Sigmoid colon (tissue), 7 donors: Measurements from ENCODE around the gene DNAJC15. TPM values are rescaled to one million over a fixed set of nuclear protein-coding genes. Genes with fewer than 3 reads are reported as not detected.

Source experiments
- DNase-seq: peaks from one replicate; pipeline ENCODE4 v3.0.0-alpha.2; 2019
- H3K27ac ChIP-seq, 4 donors: fragments of 200-600 bp; sonication (generic); one replicate each; pipeline ENCODE4 v1.5.1; 2016 to 2019; ENCODE audit warnings: mild to moderate bottlenecking in 1 of 4
- H3K27me3 ChIP-seq, 3 donors: fragments of 200-600 bp; sonication (generic); one replicate each; pipeline ENCODE4 v1.5.1; 2019; ENCODE audit warnings: mild to moderate bottlenecking in 1 of 3
- H3K36me3 ChIP-seq, 4 donors: fragments of 200-600 bp; sonication (generic); one replicate each; pipeline ENCODE4 v1.5.1; 2016 to 2019
- H3K4me1 ChIP-seq, 4 donors: fragments of 200-600 bp; sonication (generic); one replicate each; pipeline ENCODE4 v1.5.1; 2017 to 2019
- H3K4me3 ChIP-seq, 4 donors: fragments of 200-600 bp; sonication (generic); one replicate each; pipeline ENCODE4 v1.5.1; 2017 to 2019; ENCODE audit warnings: mild to moderate bottlenecking in 2 of 4, moderate library complexity in 1 of 4
- H3K9me3 ChIP-seq, 4 donors: fragments of 200-600 bp in 3 of 4; sonication (generic) in 3 of 4; one replicate each; pipeline versions ENCODE4 v1.5.1 to v1.6.1; 2013 to 2019
- EP300 ChIP-seq, 4 donors: sonication (generic); formaldehyde crosslinking; IDR thresholded peaks; one replicate each; pipeline ENCODE4 v1.6.1; 2017; ENCODE audit warnings: antibody characterized with exemption in 4 of 4
- POLR2A ChIP-seq, 2 donors: fragments of 450-650 bp; IDR thresholded peaks; one replicate each; pipeline ENCODE4 v1.6.1; 2016; ENCODE audit warnings: antibody characterized with exemption in 2 of 2, mild to moderate bottlenecking in 2 of 2, moderate library complexity in 2 of 2
- POLR2AphosphoS5 ChIP-seq, 4 donors: sonication (generic); formaldehyde crosslinking; IDR thresholded peaks; one replicate each; pipeline ENCODE4 v1.6.1; 2017; ENCODE audit warnings: antibody characterized with exemption in 4 of 4
- WGBS, 2 donors: extraction: QIAGEN DNeasy Blood & Tissue Kit; methylation state at CpG; one replicate each; pipeline ENCODE4 v1.1.7; 2013; 5-methylcytosine and 5-hydroxymethylcytosine counted together
- intact Hi-C: fragments of 100-400 bp; cut with DNase I; formaldehyde crosslinking; loops from one replicate; pipeline ENCODE4 v1.15.1; 2023
- polyA plus RNA-seq, 3 donors: library from polyadenylated mRNA; stranded (reverse); fragments of 200-250 nt; gene quantifications; one replicate each; pipeline ENCODE4 v1.2.3, GENCODE V29; 2013
- total RNA-seq, 4 donors: library from RNA; depleted of rRNA; stranded (reverse); fragments of >200 nt; gene quantifications; one replicate each; pipeline ENCODE4 v1.1.0, GENCODE V29; 2016
- TF ChIP-seq, protein P1 (sequence below), 4 experiments: fragments of 450-650 bp in 3 of 4; fragments of 200-600 bp in 1 of 4; IDR thresholded peaks; one replicate each; pipeline ENCODE4 v1.5.1; 2016 to 2019; ENCODE audit warnings: antibody characterized with exemption in 4 of 4, mild to moderate bottlenecking in 3 of 4, moderate library complexity in 2 of 4
- donor health status: healthy with polysubstance abuse.
- donor health status: Bipolar disorder and iron deficiency.
- donor health status: healthy.

DNAJC15 gene
- total and polyA plus RNA-seq, 7 donors: 13.6 to 38.8 (median 15.3) TPM

DNA sequence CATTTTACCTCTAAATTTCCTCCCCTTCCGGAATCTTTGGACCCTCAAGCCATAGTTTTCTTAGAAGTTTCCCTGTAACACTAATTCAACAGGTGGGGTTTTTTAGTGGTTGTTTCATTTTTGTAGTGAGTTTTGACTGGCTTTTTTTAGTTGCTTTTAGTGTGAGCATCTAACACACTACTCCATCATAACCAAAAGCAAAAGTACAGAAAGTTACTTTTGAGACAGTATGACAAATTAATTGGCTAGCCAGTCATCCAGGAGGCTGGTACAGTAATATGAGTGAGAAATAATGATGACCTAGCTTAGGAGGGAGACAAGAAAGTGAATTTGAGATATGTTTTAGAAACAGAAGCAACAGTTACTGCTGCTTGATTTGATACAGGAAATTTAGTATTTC, 71.5 kb downstream of the DNAJC15 start:
- Histone ChIP-seq H3K9me3 (no peaks in the 10 kb centered on the region), H3K4me3 (no peak overlapping the region), H3K4me1 (peaks cover 0 to 25% (median 20%) of the 10 kb centered on the region in 4 donors), H3K36me3 (no peaks in the 10 kb centered on the region), H3K27me3 (no peaks in the 10 kb centered on the region), H3K27ac (peak overlapping the region in 2 of 4 donors; percentile 3 to 12)
- no peak for DNase-seq
- 84% methylated on average over 1 of the region's 1 CpG for WGBS, 2 donors
- intact Hi-C loops: no loop called here
- TF ChIP-seq POLR2A (IDR thresholded peaks at IDR 0.05) (no peak), EP300 (IDR thresholded peaks at IDR 0.05) (no peak)

- DNase-seq: no peak
- 79 to 88% methylated on average over 2 of the region's 2 CpGs for WGBS, 2 donors
- H3K4me3 ChIP-seq: no peak overlapping the region
- no peak for TF ChIP-seq EP300 (IDR thresholded peaks at IDR 0.05)
- TF ChIP-seq POLR2AphosphoS5 (IDR thresholded peaks at IDR 0.05): no peak
- TF ChIP-seq, protein P1, sequence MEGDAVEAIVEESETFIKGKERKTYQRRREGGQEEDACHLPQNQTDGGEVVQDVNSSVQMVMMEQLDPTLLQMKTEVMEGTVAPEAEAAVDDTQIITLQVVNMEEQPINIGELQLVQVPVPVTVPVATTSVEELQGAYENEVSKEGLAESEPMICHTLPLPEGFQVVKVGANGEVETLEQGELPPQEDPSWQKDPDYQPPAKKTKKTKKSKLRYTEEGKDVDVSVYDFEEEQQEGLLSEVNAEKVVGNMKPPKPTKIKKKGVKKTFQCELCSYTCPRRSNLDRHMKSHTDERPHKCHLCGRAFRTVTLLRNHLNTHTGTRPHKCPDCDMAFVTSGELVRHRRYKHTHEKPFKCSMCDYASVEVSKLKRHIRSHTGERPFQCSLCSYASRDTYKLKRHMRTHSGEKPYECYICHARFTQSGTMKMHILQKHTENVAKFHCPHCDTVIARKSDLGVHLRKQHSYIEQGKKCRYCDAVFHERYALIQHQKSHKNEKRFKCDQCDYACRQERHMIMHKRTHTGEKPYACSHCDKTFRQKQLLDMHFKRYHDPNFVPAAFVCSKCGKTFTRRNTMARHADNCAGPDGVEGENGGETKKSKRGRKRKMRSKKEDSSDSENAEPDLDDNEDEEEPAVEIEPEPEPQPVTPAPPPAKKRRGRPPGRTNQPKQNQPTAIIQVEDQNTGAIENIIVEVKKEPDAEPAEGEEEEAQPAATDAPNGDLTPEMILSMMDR (IDR thresholded peaks at IDR 0.05): no peak
- TF ChIP-seq POLR2A (IDR thresholded peaks at IDR 0.05): no peak
- peaks cover 0 to 5% (median 0%) of the 10 kb centered on the region in 4 donors for H3K9me3 ChIP-seq
- intact Hi-C loops: no loop called here
- H3K27me3 ChIP-seq: no peaks in the 10 kb centered on the region
- H3K36me3 ChIP-seq: no peaks in the 10 kb centered on the region
- peak overlapping the region in 2 of 4 donors; percentile 12 to 25 for H3K27ac ChIP-seq
- peaks cover 0 to 25% (median 20%) of the 10 kb centered on the region in 4 donors for H3K4me1 ChIP-seq
Observed at GRCh38 chr13:43095771-43096719, 72.7 kb downstream of the DNAJC15 start.

- H3K9me3 ChIP-seq: peaks cover 0 to 6% (median 0%) of the 10 kb centered on the region in 4 donors
- 95 to 98% methylated on average over 2 of the region's 2 CpGs for WGBS, 2 donors
- TF ChIP-seq EP300 (IDR thresholded peaks at IDR 0.05) (no peak), POLR2A (IDR thresholded peaks at IDR 0.05) (no peak), POLR2AphosphoS5 (IDR thresholded peaks at IDR 0.05) (no peak)
- TF ChIP-seq, protein P1 (IDR thresholded peaks at IDR 0.05): no peak
- intact Hi-C loops: no loop called here
- no peaks in the 10 kb centered on the region for H3K27me3 ChIP-seq
- H3K4me3 ChIP-seq: no peak overlapping the region
- peaks cover 0 to 35% (median 17%) of the 10 kb centered on the region in 4 donors for H3K4me1 ChIP-seq
- H3K36me3 ChIP-seq: no peaks in the 10 kb centered on the region
- no peak overlapping the region for H3K27ac ChIP-seq
- no peak for DNase-seq
Observed at GRCh38 chr13:43100667-43101066, 77.3 kb downstream of the DNAJC15 start.

DNA sequence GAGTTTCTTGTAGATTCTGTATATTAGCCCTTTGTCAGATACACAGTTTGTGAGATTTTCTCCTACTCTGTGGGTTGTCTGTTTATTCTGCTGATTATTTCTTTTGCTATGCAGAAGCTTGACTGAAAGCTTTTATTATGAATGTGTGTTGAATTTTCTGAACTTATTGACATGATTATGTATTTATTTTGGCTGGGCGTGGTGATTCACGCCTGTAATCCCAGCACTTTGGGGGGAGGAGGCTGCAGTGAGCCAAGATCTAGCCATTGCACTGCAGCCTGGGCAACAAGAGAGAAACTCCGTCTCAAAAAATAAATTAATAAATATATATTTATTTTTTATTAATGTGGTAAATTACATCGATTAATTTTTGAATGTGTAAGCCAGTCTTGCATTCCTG, 78.9 kb downstream of the DNAJC15 start:
- WGBS, 2 donors: 41 to 76% methylated on average over 4 of the region's 4 CpGs
- peaks cover 0 to 24% (median 8%) of the 10 kb centered on the region in 4 donors for H3K4me1 ChIP-seq
- H3K27ac ChIP-seq: no peak overlapping the region
- H3K27me3 ChIP-seq: no peaks in the 10 kb centered on the region
- TF ChIP-seq EP300 (IDR thresholded peaks at IDR 0.05): no peak
- TF ChIP-seq, protein P1 (IDR thresholded peaks at IDR 0.05): no peak
- no peak for TF ChIP-seq POLR2AphosphoS5 (IDR thresholded peaks at IDR 0.05)
- no peak for TF ChIP-seq POLR2A (IDR thresholded peaks at IDR 0.05)
- H3K36me3 ChIP-seq: no peaks in the 10 kb centered on the region
- H3K4me3 ChIP-seq: no peak overlapping the region
- no peak for DNase-seq
- intact Hi-C loops: no loop called here
- H3K9me3 ChIP-seq: peaks cover 0 to 6% (median 0%) of the 10 kb centered on the region in 4 donors

- intact Hi-C loops: no loop called here
- Histone ChIP-seq H3K4me3 (no peak overlapping the region), H3K36me3 (no peaks in the 10 kb centered on the region), H3K27ac (no peak overlapping the region), H3K4me1 (peaks cover 0 to 51% (median 20%) of the 10 kb centered on the region in 4 donors), H3K27me3 (no peaks in the 10 kb centered on the region), H3K9me3 (no peaks in the 10 kb centered on the region)
- no peak for DNase-seq
- TF ChIP-seq POLR2A (IDR thresholded peaks at IDR 0.05) (no peak), EP300 (IDR thresholded peaks at IDR 0.05) (no peak), POLR2AphosphoS5 (IDR thresholded peaks at IDR 0.05) (no peak)
- TF ChIP-seq, protein P1 (IDR thresholded peaks at IDR 0.05): no peak
- 69 to 85% methylated on average over 2 of the region's 2 CpGs for WGBS, 2 donors
Observed at GRCh38 chr13:43107780-43108179, 84.4 kb downstream of the DNAJC15 start.
